Measurements from ENCODE around the gene STMN3. TPM values are rescaled to one million over a fixed set of nuclear protein-coding genes. Genes with fewer than 3 reads are reported as not detected.
A peak's percentile ranks its signal among the peaks of the same experiment; 100 is the strongest.
"Not testable (repeated sequence)": the region's sequence is repeated elsewhere in the genome, so short reads cannot be mapped to it uniquely, and the experiment has no call there.

Gene STMN3
- total RNA-seq, 1 experiment from 2014 or later: 15.8 TPM

- BruUV-seq (replicated peaks): no TSS peak
- peak overlapping the region; percentile 83 for H2AFZ ChIP-seq (ENCODE audit: low read length)
- H3K9ac ChIP-seq (ENCODE audit: low read length): peak overlapping the region; percentile 69
Observed at GRCh38 chr20:63641792-63642523, 11.3 kb downstream of the STMN3 start.

GRCh38 chr20:63641146-63641791 lies 12.0 kb downstream of the STMN3 start:
- Histone ChIP-seq H3F3A (ENCODE audit: low read length, unreplicated experiment) (no peaks in the 10 kb centered on the region), H3K9ac (ENCODE audit: low read length) (peak overlapping the region; percentile 68), H3K36me3 (ENCODE audit: low read depth, low read length) (no peaks in the 10 kb centered on the region), H3K4me2 (ENCODE audit: low read length) (peak overlapping the region; percentile 84), H2AFZ (ENCODE audit: low read length) (peak overlapping the region; percentile 83), H3K9me3 (ENCODE audit: low read length) (no peaks in the 10 kb centered on the region), H3K79me2 (ENCODE audit: low read length) (no peaks in the 10 kb centered on the region), H3K4me3 (ENCODE audit: low read length) (peak overlapping the region; percentile 71), H3K27me3 (ENCODE audit: low read length) (no peaks in the 10 kb centered on the region), H3K9me2 (replicated peaks; ENCODE audit: low read length) (no peaks in the 10 kb centered on the region), H3K27ac (ENCODE audit: low read length) (peak overlapping the region; percentile 41; the same call in 1 of the 2 replicates), H4K20me1 (ENCODE audit: low read length) (no peaks in the 10 kb centered on the region), H3K4me1 (ENCODE audit: insufficient read depth, low read length) (peaks cover 6% of the 10 kb centered on the region)
- DNase-seq (peak; percentile 45), ATAC-seq (peak; percentile 53)
- intact Hi-C loops (cut with micrococcal nuclease): loop anchor here (5.0 kb wide), 2 partner anchors 59 to 104 kb away; partner anchors contain the start of gene PTK6
- TSS peak; percentile 75 for BruUV-seq (replicated peaks)
- CTCF ChIA-PET: interaction anchor here (0.6 to 1.9 kb wide), 12 partner anchors 14 to 1141 kb away, joined by 3 to 76 read pairs (median 4); partner anchors contain the start of genes GMEB2, PTK6, RTEL1 and TNFRSF6B
- POLR2A ChIA-PET (ENCODE audit: unreplicated experiment): interaction anchor here (0.5 to 1.8 kb wide), 14 partner anchors 14 to 847 kb away, joined by 3 to 24 read pairs (median 7); partner anchors contain the start of genes GMEB2, HELZ2, PPDPF and PTK6
- TF ChIP-seq EZH2 (IDR thresholded peaks at IDR 0.05; ENCODE audit: low read length, unreplicated experiment): no peak
- no peak for TF ChIP-seq CTCF (conservative IDR thresholded peaks at IDR 0.05; ENCODE audit: low read depth, low read length)
- TF ChIP-seq EZH2phosphoT487 (IDR thresholded peaks at IDR 0.05; ENCODE audit: borderline replicate concordance, low read length): no peak

More at GRCh38 chr20:63641792-63642523, 11.3 kb downstream of the STMN3 start:
- H3F3A ChIP-seq (ENCODE audit: low read length, unreplicated experiment): no peaks in the 10 kb centered on the region
- ChIA-PET POLR2A (ENCODE audit: unreplicated experiment) (interaction anchor here (0.6 to 1.8 kb wide), 14 partner anchors 15 to 1680 kb away, joined by 3 to 24 read pairs (median 6); partner anchors contain the start of genes GMEB2, HELZ2, PPDPF and PTK6), CTCF (interaction anchor here (0.6 to 1.9 kb wide), 13 partner anchors 10 to 269 kb away, joined by 3 to 76 read pairs (median 4); partner anchors contain the start of genes GMEB2, PTK6, RTEL1 and TNFRSF6B)
- ATAC-seq: peak; percentile 72
- H3K9me3 ChIP-seq (ENCODE audit: low read length): no peaks in the 10 kb centered on the region
- no peaks in the 10 kb centered on the region for H3K27me3 ChIP-seq (ENCODE audit: low read length)
- H3K27ac ChIP-seq (ENCODE audit: low read length): peak overlapping the region; percentile 41; the same call in 1 of the 2 replicates
- DNase-seq: peak; percentile 92
- H3K9me2 ChIP-seq (replicated peaks; ENCODE audit: low read length): no peaks in the 10 kb centered on the region
- peak overlapping the region; percentile 71 for H3K4me3 ChIP-seq (ENCODE audit: low read length)
- no peaks in the 10 kb centered on the region for H3K36me3 ChIP-seq (ENCODE audit: low read depth, low read length)
- intact Hi-C loops (cut with micrococcal nuclease): loop anchor here (5.0 kb wide), 2 partner anchors 60 to 105 kb away; partner anchors contain the start of gene PTK6
- peak overlapping the region; percentile 90 for H3K4me2 ChIP-seq (ENCODE audit: low read length)
- H4K20me1 ChIP-seq (ENCODE audit: low read length): no peaks in the 10 kb centered on the region
- no peaks in the 10 kb centered on the region for H3K79me2 ChIP-seq (ENCODE audit: low read length)
- peaks cover 6% of the 10 kb centered on the region for H3K4me1 ChIP-seq (ENCODE audit: insufficient read depth, low read length)
- no peak for TF ChIP-seq EZH2 (IDR thresholded peaks at IDR 0.05; ENCODE audit: low read length, unreplicated experiment)
- no peak for TF ChIP-seq EZH2phosphoT487 (IDR thresholded peaks at IDR 0.05; ENCODE audit: borderline replicate concordance, low read length)
- TF ChIP-seq CTCF (conservative IDR thresholded peaks at IDR 0.05; ENCODE audit: low read depth, low read length): peak; percentile 49

GRCh38 chr20:63640686-63641085 lies 12.5 kb downstream of the STMN3 start:
- H3K9me2 ChIP-seq (replicated peaks; ENCODE audit: low read length); H2AFZ ChIP-seq (ENCODE audit: low read length); H3K79me2 ChIP-seq (ENCODE audit: low read length); ATAC-seq; H3K27me3 ChIP-seq (ENCODE audit: low read length); H4K20me1 ChIP-seq (ENCODE audit: low read length); H3K4me1 ChIP-seq (ENCODE audit: insufficient read depth, low read length); H3K9me3 ChIP-seq (ENCODE audit: low read length); DNase-seq; H3K36me3 ChIP-seq (ENCODE audit: low read depth, low read length); H3K27ac ChIP-seq (ENCODE audit: low read length); H3F3A ChIP-seq (ENCODE audit: low read length, unreplicated experiment); BruUV-seq (replicated peaks): not testable (repeated sequence)
- ChIA-PET CTCF (interaction anchor here (1.5 to 1.9 kb wide), 3 partner anchors 42 to 224 kb away, joined by 3 to 76 read pairs (median 9); partner anchors contain the start of genes PTK6 and TPD52L2), POLR2A (ENCODE audit: unreplicated experiment) (interaction anchor here (0.6 to 1.8 kb wide), 2 partner anchors 14 to 333 kb away, joined by 7 to 9 read pairs; partner anchors contain the start of gene GMEB2)
- peak overlapping the region; percentile 84 for H3K4me2 ChIP-seq (ENCODE audit: low read length)
- intact Hi-C loops (cut with micrococcal nuclease): loop anchor here (5.0 kb wide), 2 partner anchors 58 to 103 kb away; partner anchors contain the start of gene PTK6
- peak overlapping the region; percentile 49 for H3K4me3 ChIP-seq (ENCODE audit: low read length)
- H3K9ac ChIP-seq (ENCODE audit: low read length): peak overlapping the region; percentile 68; the same call in 1 of the 2 replicates

Data from PC-3 (cell line).